Peyer's patch (tissue), 4 donors: ENCODE results near the gene ZGRF1.

ENCODE experiments used
- POLR2A ChIP-seq, 2 donors: fragments of 450-650 bp; IDR thresholded peaks; one replicate each; pipeline ENCODE4 v1.5.1; 2017; ENCODE audit warnings: antibody characterized with exemption in 2 of 2, mild to moderate bottlenecking in 2 of 2, moderate library complexity in 2 of 2
- TF ChIP-seq, protein P1 (sequence below), 6 experiments: fragments of 450-650 bp in 4 of 6; fragments of 200-600 bp in 2 of 6; sonication (generic) in 1 of 6; IDR thresholded peaks; one replicate each; pipeline ENCODE4 v1.5.1; 2017 to 2019; ENCODE audit warnings: antibody characterized with exemption in 6 of 6, mild to moderate bottlenecking in 3 of 6, moderate library complexity in 1 of 6

DNA sequence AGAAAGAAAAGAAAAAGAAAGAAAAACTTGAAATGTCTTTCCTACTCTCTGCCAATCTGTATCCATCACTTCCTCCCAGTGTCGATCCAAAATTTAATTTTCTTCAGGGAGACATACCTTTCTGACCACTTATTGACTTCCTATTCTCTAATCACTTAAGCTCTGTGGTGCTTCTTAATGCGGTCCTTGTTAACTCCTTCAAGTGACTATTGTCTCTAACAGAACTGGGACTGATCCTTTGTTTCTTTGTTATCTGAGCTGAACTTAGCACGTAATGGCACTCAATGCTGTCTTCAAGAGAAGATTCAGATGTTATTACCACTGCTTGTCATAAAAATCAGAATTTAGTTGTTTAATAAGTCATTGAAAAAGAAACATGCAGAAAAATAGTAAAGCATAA lies 31.4 kb upstream of the ZGRF1 start:
- TF ChIP-seq, protein P1, sequence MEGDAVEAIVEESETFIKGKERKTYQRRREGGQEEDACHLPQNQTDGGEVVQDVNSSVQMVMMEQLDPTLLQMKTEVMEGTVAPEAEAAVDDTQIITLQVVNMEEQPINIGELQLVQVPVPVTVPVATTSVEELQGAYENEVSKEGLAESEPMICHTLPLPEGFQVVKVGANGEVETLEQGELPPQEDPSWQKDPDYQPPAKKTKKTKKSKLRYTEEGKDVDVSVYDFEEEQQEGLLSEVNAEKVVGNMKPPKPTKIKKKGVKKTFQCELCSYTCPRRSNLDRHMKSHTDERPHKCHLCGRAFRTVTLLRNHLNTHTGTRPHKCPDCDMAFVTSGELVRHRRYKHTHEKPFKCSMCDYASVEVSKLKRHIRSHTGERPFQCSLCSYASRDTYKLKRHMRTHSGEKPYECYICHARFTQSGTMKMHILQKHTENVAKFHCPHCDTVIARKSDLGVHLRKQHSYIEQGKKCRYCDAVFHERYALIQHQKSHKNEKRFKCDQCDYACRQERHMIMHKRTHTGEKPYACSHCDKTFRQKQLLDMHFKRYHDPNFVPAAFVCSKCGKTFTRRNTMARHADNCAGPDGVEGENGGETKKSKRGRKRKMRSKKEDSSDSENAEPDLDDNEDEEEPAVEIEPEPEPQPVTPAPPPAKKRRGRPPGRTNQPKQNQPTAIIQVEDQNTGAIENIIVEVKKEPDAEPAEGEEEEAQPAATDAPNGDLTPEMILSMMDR (IDR thresholded peaks at IDR 0.05), result no peak
- TF ChIP-seq POLR2A (IDR thresholded peaks at IDR 0.05), result no peak
